H1 (cell line): ENCODE data around the gene ZBTB4. TPM values are rescaled to one million over a fixed set of nuclear protein-coding genes. Genes with fewer than 3 reads are reported as not detected.

ENCODE experiments used
- CTCF ChIA-PET: fragments of 300-600 bp; sonication (Branson Sonifier 250); formaldehyde crosslinking; loops from one replicate; lab custom pipeline; 2021; ENCODE audit not compliant: partially characterized antibody; lab: Charles Lee
- POLR2A ChIA-PET: fragments of 300-600 bp; sonication (Branson Sonifier 250); formaldehyde crosslinking; loops from one replicate; lab custom pipeline; 2021; ENCODE audit warnings: inconsistent platforms; ENCODE audit not compliant: partially characterized antibody; lab: Charles Lee
- DNase-seq, 2 experiments: peaks; one replicate each; pipeline versions ENCODE4 v3.0.0 to v3.0.0-alpha.2; 2010 to 2022; ENCODE audit warnings: low spot score in 2 of 2, low read depth in 1 of 2, mixed read lengths in 1 of 2
- FAIRE-seq: peaks from 2 replicates; lab custom pipeline; 2011; peaks lifted over from hg19 to GRCh38; lab: Jason Lieb, UNC
- H2AFZ ChIP-seq: 2 replicates; pipeline ENCODE4 v1.8.1; 2012; ENCODE audit warnings: low read length, inconsistent platforms
- H2AK5ac ChIP-seq: 2 replicates; pipeline ENCODE4 v1.6.1; 2013; ENCODE audit warnings: low read depth, low read length
- H2BK120ac ChIP-seq: replicated peaks from 2 replicates; pipeline ENCODE3; 2013; ENCODE audit warnings: low read depth, low read length, inconsistent platforms
- H2BK12ac ChIP-seq: 2 replicates; pipeline ENCODE4 v1.6.1; 2013; ENCODE audit warnings: low read depth, low read length
- H2BK15ac ChIP-seq: 2 replicates; pipeline ENCODE4 v1.6.1; 2013; ENCODE audit warnings: low read length
- H2BK20ac ChIP-seq: 2 replicates; pipeline ENCODE4 v1.6.1; 2013; ENCODE audit warnings: low read length
- H2BK5ac ChIP-seq: 2 replicates; pipeline ENCODE4 v1.6.1; 2013; ENCODE audit warnings: low read depth, low read length
- H3K14ac ChIP-seq: 2 replicates; pipeline ENCODE4 v1.6.1; 2013; ENCODE audit warnings: inconsistent platforms; ENCODE audit not compliant: insufficient read length
- H3K18ac ChIP-seq: 2 replicates; pipeline ENCODE4 v1.6.1; 2013; ENCODE audit warnings: low read length; ENCODE audit errors: extremely low read depth
- H3K23ac ChIP-seq: 2 replicates; pipeline ENCODE4 v1.6.1; 2013; ENCODE audit warnings: inconsistent platforms; ENCODE audit not compliant: insufficient read length
- H3K23me2 ChIP-seq: 2 replicates; pipeline ENCODE4 v1.6.1; 2013; ENCODE audit warnings: low read depth, low read length
- H3K27ac ChIP-seq: 2 replicates; pipeline ENCODE4 v1.6.1; 2011; ENCODE audit warnings: low read depth, low read length, inconsistent platforms
- H3K27me3 ChIP-seq, 4 experiments: replicated peaks in 1 of 4; 1 replicate in 1 of 4; 2 replicates in 3 of 4; pipeline versions ENCODE4 v1.6.1 to v1.8.1; 2011 to 2013; ENCODE audit warnings: low read length in 3 of 4, mild to moderate bottlenecking in 3 of 4, inconsistent platforms in 2 of 4, mixed read lengths in 2 of 4, moderate library complexity in 1 of 4; ENCODE audit not compliant: control insufficient read depth in 3 of 4, insufficient read depth in 3 of 4; ENCODE audit errors: extremely low read depth in 1 of 4
- H3K36me3 ChIP-seq, 4 experiments: 2 replicates each; pipeline versions ENCODE4 v1.6.1 to v1.8.1; 2011 to 2013; ENCODE audit warnings: mild to moderate bottlenecking in 4 of 4, low read length in 3 of 4, moderate library complexity in 2 of 4, control low read depth in 1 of 4, inconsistent platforms in 1 of 4; ENCODE audit not compliant: insufficient read depth in 4 of 4, control insufficient read depth in 2 of 4
- H3K4ac ChIP-seq: replicated peaks from 2 replicates; pipeline ENCODE3; 2013; ENCODE audit warnings: low read length, low read depth, mixed read lengths, inconsistent platforms; ENCODE audit not compliant: insufficient read length
- H3K4me1 ChIP-seq, 4 experiments: replicated peaks in 1 of 4; 1 replicate in 1 of 4; 2 replicates in 3 of 4; pipeline versions ENCODE4 v1.6.1 to v1.8.1; 2011 to 2013; ENCODE audit warnings: low read length in 3 of 4, inconsistent platforms in 2 of 4, mixed read lengths in 1 of 4; ENCODE audit not compliant: insufficient read depth in 4 of 4, control insufficient read depth in 3 of 4
- H3K4me2 ChIP-seq, 2 experiments: 2 replicates each; pipeline versions ENCODE4 v1.6.1 to v1.8.1; 2011 to 2013; ENCODE audit warnings: low read depth in 2 of 2, low read length in 2 of 2, control low read depth in 1 of 2, inconsistent platforms in 1 of 2, mild to moderate bottlenecking in 1 of 2; ENCODE audit not compliant: insufficient read depth in 1 of 2
- H3K4me3 ChIP-seq, 4 experiments: fragments of 200-600, 300-600 bp in 1 of 4; sonication (generic), shearing (Covaris generic), sonication (Bioruptor Twin) in 1 of 4; 2 replicates each; pipeline versions ENCODE4 v1.5.1 to v1.8.1; 2011 to 2016; ENCODE audit warnings: low read length in 4 of 4, low read depth in 3 of 4, control low read depth in 2 of 4, inconsistent platforms in 2 of 4, mild to moderate bottlenecking in 2 of 4, mixed read lengths in 1 of 4, moderate library complexity in 1 of 4; ENCODE audit not compliant: insufficient read depth in 2 of 4; ENCODE audit errors: extremely low read depth in 1 of 4
- H3K56ac ChIP-seq: replicated peaks from 2 replicates; pipeline ENCODE3; 2013; ENCODE audit warnings: low read depth, mild to moderate bottlenecking, mixed read lengths, low read length, inconsistent platforms; ENCODE audit not compliant: insufficient read length
- H3K79me1 ChIP-seq: 2 replicates; pipeline ENCODE4 v1.6.1; 2013; ENCODE audit warnings: low read depth, low read length, control low read depth
- H3K79me2 ChIP-seq, 2 experiments: 2 replicates each; pipeline versions ENCODE4 v1.6.1 to v1.8.1; 2012 to 2013; ENCODE audit warnings: low read length in 2 of 2, mild to moderate bottlenecking in 2 of 2, inconsistent platforms in 1 of 2; ENCODE audit not compliant: insufficient read depth in 2 of 2, control insufficient read depth in 1 of 2
- H3K9ac ChIP-seq, 4 experiments: replicated peaks in 1 of 4; 1 replicate in 1 of 4; 2 replicates in 3 of 4; pipeline versions ENCODE4 v1.6.1 to v1.8.1; 2011 to 2013; ENCODE audit warnings: low read depth in 3 of 4, low read length in 3 of 4, control low read depth in 2 of 4, mild to moderate bottlenecking in 2 of 4, moderate library complexity in 2 of 4, inconsistent platforms in 1 of 4; ENCODE audit errors: extremely low read depth in 1 of 4
- H3K9me3 ChIP-seq, 2 experiments: 2 replicates each; pipeline versions ENCODE4 v1.6.1 to v1.8.1; 2012 to 2013; ENCODE audit warnings: mild to moderate bottlenecking in 2 of 2, moderate library complexity in 2 of 2, control low read depth in 1 of 2, inconsistent platforms in 1 of 2, low read depth in 1 of 2, low read length in 1 of 2, mixed read lengths in 1 of 2; ENCODE audit not compliant: insufficient read depth in 2 of 2
- H4K20me1 ChIP-seq, 2 experiments: replicated peaks in 1 of 2; 2 replicates each; pipeline versions ENCODE3 to v1.8.1; 2011 to 2013; ENCODE audit warnings: inconsistent platforms in 2 of 2, low read length in 2 of 2, mild to moderate bottlenecking in 1 of 2; ENCODE audit not compliant: insufficient read depth in 2 of 2, control insufficient read depth in 1 of 2
- H4K5ac ChIP-seq: 2 replicates; pipeline ENCODE4 v1.6.1; 2013; ENCODE audit warnings: low read length, low read depth, mixed read lengths, inconsistent platforms; ENCODE audit not compliant: insufficient read length
- H4K8ac ChIP-seq: 2 replicates; pipeline ENCODE4 v1.8.0; 2013; ENCODE audit warnings: mild to moderate bottlenecking, moderate library complexity, low read length, inconsistent platforms; ENCODE audit not compliant: insufficient read depth; ENCODE audit errors: extremely low read depth
- H4K91ac ChIP-seq: replicated peaks from 2 replicates; pipeline ENCODE3; 2013; ENCODE audit warnings: low read length, mixed read lengths, inconsistent platforms; ENCODE audit not compliant: insufficient read length
- BACH1 ChIP-seq: IDR thresholded peaks from 2 replicates; pipeline ENCODE4 v1.6.1; 2012; ENCODE audit warnings: low read length, improper control_type of control experiment
- CHD1 ChIP-seq: IDR thresholded peaks from 2 replicates; pipeline ENCODE4 v1.6.1; 2012; ENCODE audit warnings: low read depth, low read length, improper control_type of control experiment
- CTBP2 ChIP-seq: IDR thresholded peaks from 2 replicates; pipeline ENCODE4 v1.7.0; 2011; ENCODE audit warnings: borderline replicate concordance, mild to moderate bottlenecking, moderate library complexity, mixed read lengths, low read length; ENCODE audit not compliant: insufficient read depth, insufficient read length
- E2F6 ChIP-seq: IDR thresholded peaks from 2 replicates; pipeline ENCODE4 v1.6.1; 2012; ENCODE audit warnings: inconsistent platforms
- RFX5 ChIP-seq: IDR thresholded peaks from 2 replicates; pipeline ENCODE4 v1.6.1; 2011; ENCODE audit warnings: low read depth, low read length, improper control_type of control experiment, borderline replicate concordance
- TAF1 ChIP-seq: IDR thresholded peaks from 2 replicates; pipeline ENCODE4 v1.6.1; 2011; ENCODE audit warnings: mild to moderate bottlenecking, low read depth, low read length
- TAF7 ChIP-seq: optimal IDR thresholded peaks from 2 replicates; pipeline ENCODE3; 2011; ENCODE audit warnings: low read depth, mild to moderate bottlenecking, inconsistent platforms, low read length, moderate library complexity, borderline replicate concordance
- USF2 ChIP-seq: IDR thresholded peaks from 2 replicates; pipeline ENCODE4 v1.6.1; 2011; ENCODE audit warnings: low read length, improper control_type of control experiment
- YY1 ChIP-seq: IDR thresholded peaks from 2 replicates; pipeline ENCODE4 v1.6.1; 2011; ENCODE audit warnings: low read depth, mild to moderate bottlenecking, low read length
- WGBS, 2 experiments: shearing (Covaris generic) in 1 of 2; methylation state at CpG; one replicate each; pipeline versions ENCODE4 v1.1.6 to v1.1.7; 2013 to 2015; ENCODE audit warnings: low lambda C conversion rate in 2 of 2, mixed read lengths in 2 of 2, inconsistent platforms in 1 of 2, low coverage in 1 of 2, missing lambda C conversion rate in 1 of 2; ENCODE audit not compliant: insufficient replicate concordance in 2 of 2, insufficient coverage in 1 of 2, insufficient read length in 1 of 2; ENCODE audit errors: extremely low coverage in 1 of 2, missing lambda C conversion rate in 1 of 2; 5-methylcytosine and 5-hydroxymethylcytosine counted together
- polyA plus RNA-seq, 7 experiments: library from polyadenylated mRNA; depleted of rRNA in 3 of 7; stranded (reverse) in 5 of 7; unstranded in 2 of 7; fragments of >200 nt in 5 of 7; fragments of 200-250 nt in 2 of 7; gene quantifications; 1 replicate in 5 of 7; 2 replicates in 1 of 7; 4 replicates in 1 of 7; pipeline versions ENCODE4 v1.2.1 to v1.2.3, GENCODE V29; 2011 to 2013; ENCODE audit warnings: missing spikeins in 2 of 7, mixed read lengths in 2 of 7
- total RNA-seq: library from RNA; stranded (reverse); fragmentation: NEBNext Ultra II Directional; extraction: Animal tissue kit (Norgen Biotek cat#: 25700); gene quantifications from 2 replicates; pipeline ENCODE4 v1.2.1, GENCODE V29; 2021

The ZBTB4 gene
- total and polyA plus RNA-seq, 2 of the 8 experiments (the other 6 are each of a cell fraction or from before 2014, with no cell fraction given), result 5.9 to 10.1 TPM

GRCh38 chr17:7432296-7432695 lies 47.1 kb downstream of the ZBTB4 start:
- H3K79me1 ChIP-seq, result no peaks in the 10 kb centered on the region
- peaks cover 0 to 5% (median 0%) of the 10 kb centered on the region in 4 experiments; a peak in 1 of 7 replicates for H3K27me3 ChIP-seq
- H3K36me3 ChIP-seq, result no peaks in the 10 kb centered on the region
- H2BK12ac ChIP-seq, result no peak overlapping the region
- no peak overlapping the region for H3K27ac ChIP-seq
- H3K9ac ChIP-seq, result no peak overlapping the region
- H3K4me1 ChIP-seq, result peaks cover 0 to 8% (median 4%) of the 10 kb centered on the region in 4 experiments; a peak in 5 of 7 replicates
- H4K20me1 ChIP-seq, result no peaks in the 10 kb centered on the region
- peaks cover 12% of the 10 kb centered on the region for H3K23me2 ChIP-seq
- no peak overlapping the region for H3K23ac ChIP-seq
- no peak overlapping the region for H3K18ac ChIP-seq
- H3K4ac ChIP-seq, result no peak overlapping the region
- no peaks in the 10 kb centered on the region for H3K9me3 ChIP-seq
- CTCF ChIA-PET, result interaction anchor here (0.6 to 2.4 kb wide), 9 partner anchors 9 to 128 kb away, joined by 3 to 6 read pairs (median 4); partner anchors contain the start of gene SPEM1
- H4K5ac ChIP-seq, result no peak overlapping the region
- no peak overlapping the region for H2BK20ac ChIP-seq
- H3K56ac ChIP-seq, result no peak overlapping the region
- H3K79me2 ChIP-seq, result no peaks in the 10 kb centered on the region
- FAIRE-seq (no peak), DNase-seq (no peak)
- H2AFZ ChIP-seq, result no peak overlapping the region
- WGBS, 2 experiments, result 93% methylated on average over 11 of the region's 11 CpGs; no CpG with 5 or more reads in 1 of the 2 experiments
- H2BK15ac ChIP-seq, result no peak overlapping the region
- no peak overlapping the region for H2BK120ac ChIP-seq
- H2BK5ac ChIP-seq, result no peak overlapping the region
- POLR2A ChIA-PET, result interaction anchor here (0.7 to 2.2 kb wide), 6 partner anchors 22 to 145 kb away, joined by 3 to 6 read pairs (median 3); partner anchors contain the start of gene TMEM256
- no peak overlapping the region for H3K4me3 ChIP-seq
- no peak overlapping the region for H2AK5ac ChIP-seq
- no peak overlapping the region for H4K91ac ChIP-seq
- H3K4me2 ChIP-seq, result no peak overlapping the region
- H3K14ac ChIP-seq, result no peak overlapping the region
- H4K8ac ChIP-seq, result no peak overlapping the region
- TF ChIP-seq E2F6, result no peak
- no peak for TF ChIP-seq RFX5
- no peak for TF ChIP-seq USF2
- no peak for TF ChIP-seq BACH1
- TF ChIP-seq TAF7, result no peak
- TF ChIP-seq TAF1, result no peak
- no peak for TF ChIP-seq CTBP2
- TF ChIP-seq YY1, result no peak
- TF ChIP-seq CHD1, result no peak
